Measurements from ENCODE around the gene MLN. TPM values are rescaled to one million over a fixed set of nuclear protein-coding genes. Genes with fewer than 3 reads are reported as not detected.

The MLN gene
- polyA plus RNA-seq, 1 of the 3 experiments (the other 2 are of a cell fraction): not detected

DNA sequence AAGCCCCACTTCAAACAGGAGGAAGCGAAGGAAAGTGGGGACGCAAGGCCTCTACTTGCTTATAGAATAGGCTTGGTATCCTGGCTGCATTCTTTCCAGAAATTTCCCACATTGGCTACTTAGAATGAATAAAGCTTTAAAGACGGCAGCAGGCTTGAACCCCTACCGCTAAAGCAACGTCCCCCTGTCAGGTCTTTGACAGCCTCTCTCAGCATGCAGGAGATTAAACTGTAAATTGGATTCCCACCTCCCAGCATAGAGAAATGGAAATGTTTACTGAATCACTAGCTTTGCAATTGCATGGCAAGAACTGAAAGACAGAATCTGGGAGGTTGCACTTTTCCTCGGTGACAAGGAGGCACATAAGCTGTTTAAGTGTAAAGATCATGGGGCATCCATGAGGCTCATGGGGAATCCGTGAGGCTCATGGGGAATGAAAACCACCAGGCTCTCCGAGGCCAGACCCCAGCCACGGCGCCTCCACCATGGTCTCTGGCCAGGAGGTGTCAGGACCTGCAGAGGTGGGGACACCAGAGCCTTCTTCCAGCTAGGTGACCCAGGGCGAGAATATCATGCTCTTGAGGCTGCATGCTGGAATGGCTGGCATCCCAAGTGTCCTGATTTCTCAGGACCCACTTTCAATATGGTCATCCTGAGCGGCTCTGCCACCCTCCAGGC, 25.2 kb downstream of the MLN start:
- H4K20me1 ChIP-seq (ENCODE audit: insufficient read depth): no peaks in the 10 kb centered on the region
- no peak overlapping the region for H3K4me2 ChIP-seq
- DNase-seq: no peak
- no peaks in the 10 kb centered on the region for H3K9me2 ChIP-seq
- TF ChIP-seq MXI1 (IDR thresholded peaks at IDR 0.05; ENCODE audit: low read depth, low read length) (no peak), RXRA (IDR thresholded peaks at IDR 0.05; ENCODE audit: borderline replicate concordance, low read depth) (no peak), SMC3 (IDR thresholded peaks at IDR 0.05; ENCODE audit: low read depth, low read length) (no peak), GATA2 (CRISPR knock-in tag; IDR thresholded peaks at IDR 0.05) (no peak), FOXJ3 (CRISPR knock-in tag; IDR thresholded peaks at IDR 0.05) (no peak), TEAD4 (IDR thresholded peaks at IDR 0.05; ENCODE audit: borderline replicate concordance, insufficient read depth) (no peak), NFIC (IDR thresholded peaks at IDR 0.05; ENCODE audit: borderline replicate concordance) (no peak), YY1 (IDR thresholded peaks at IDR 0.05; ENCODE audit: low read depth) (no peak), CHD2 (IDR thresholded peaks at IDR 0.05; ENCODE audit: low read length, partially characterized antibody) (no peak)
- TF ChIP-seq, protein P1, sequence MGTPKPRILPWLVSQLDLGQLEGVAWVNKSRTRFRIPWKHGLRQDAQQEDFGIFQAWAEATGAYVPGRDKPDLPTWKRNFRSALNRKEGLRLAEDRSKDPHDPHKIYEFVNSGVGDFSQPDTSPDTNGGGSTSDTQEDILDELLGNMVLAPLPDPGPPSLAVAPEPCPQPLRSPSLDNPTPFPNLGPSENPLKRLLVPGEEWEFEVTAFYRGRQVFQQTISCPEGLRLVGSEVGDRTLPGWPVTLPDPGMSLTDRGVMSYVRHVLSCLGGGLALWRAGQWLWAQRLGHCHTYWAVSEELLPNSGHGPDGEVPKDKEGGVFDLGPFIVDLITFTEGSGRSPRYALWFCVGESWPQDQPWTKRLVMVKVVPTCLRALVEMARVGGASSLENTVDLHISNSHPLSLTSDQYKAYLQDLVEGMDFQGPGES (IDR thresholded peaks at IDR 0.05; ENCODE audit: low read depth, low read length): no peak
- TF ChIP-seq, protein P2, sequence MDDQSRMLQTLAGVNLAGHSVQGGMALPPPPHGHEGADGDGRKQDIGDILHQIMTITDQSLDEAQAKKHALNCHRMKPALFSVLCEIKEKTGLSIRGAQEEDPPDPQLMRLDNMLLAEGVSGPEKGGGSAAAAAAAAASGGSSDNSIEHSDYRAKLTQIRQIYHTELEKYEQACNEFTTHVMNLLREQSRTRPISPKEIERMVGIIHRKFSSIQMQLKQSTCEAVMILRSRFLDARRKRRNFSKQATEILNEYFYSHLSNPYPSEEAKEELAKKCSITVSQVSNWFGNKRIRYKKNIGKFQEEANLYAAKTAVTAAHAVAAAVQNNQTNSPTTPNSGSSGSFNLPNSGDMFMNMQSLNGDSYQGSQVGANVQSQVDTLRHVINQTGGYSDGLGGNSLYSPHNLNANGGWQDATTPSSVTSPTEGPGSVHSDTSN (IDR thresholded peaks at IDR 0.05): no peak
- H3K27me3 ChIP-seq (ENCODE audit: insufficient read depth): no peaks in the 10 kb centered on the region
- peaks cover 17% of the 10 kb centered on the region; the same call in 1 of the 2 replicates for H3K79me2 ChIP-seq (ENCODE audit: insufficient read depth)
- H3F3A ChIP-seq (replicated peaks; ENCODE audit: insufficient read depth): peaks cover 21% of the 10 kb centered on the region
- H3K4me3 ChIP-seq (ENCODE audit: low read depth in 2 of 2, low read length in 1 of 2): no peak overlapping the region
- no peak overlapping the region for H3K9ac ChIP-seq
- CTCF ChIA-PET: interaction anchor here (0.6 to 5.7 kb wide), 9 partner anchors 9 to 376 kb away, joined by 3 to 63 read pairs (median 7); partner anchors contain the start of gene UQCC2
- WGBS (ENCODE audit: low lambda C conversion rate): 80% methylated on average over 8 of the region's 12 CpGs
- H3K9me3 ChIP-seq: no peaks in the 10 kb centered on the region
- no peak overlapping the region for H3K27ac ChIP-seq (ENCODE audit: low read depth in 2 of 2, low read length in 1 of 2)
- H2AFZ ChIP-seq (ENCODE audit: low read depth): no peak overlapping the region
- peaks cover 13 to 25% of the 10 kb centered on the region in 2 experiments for H3K4me1 ChIP-seq (ENCODE audit: control insufficient read depth in 1 of 2, insufficient read depth in 2 of 2, low read depth in 1 of 2, low read length in 1 of 2)
- POLR2A ChIA-PET: interaction anchor here (0.6 to 2.0 kb wide), 2 partner anchors 9 to 16 kb away, joined by 3 to 7 read pairs; no protein-coding TSS in a partner anchor
- peaks cover 68 to 85% of the 10 kb centered on the region in 2 experiments for H3K36me3 ChIP-seq (replicated peaks in 1 of 2; ENCODE audit: control insufficient read depth in 1 of 2, insufficient read depth in 2 of 2, low read length in 1 of 2)

DNA sequence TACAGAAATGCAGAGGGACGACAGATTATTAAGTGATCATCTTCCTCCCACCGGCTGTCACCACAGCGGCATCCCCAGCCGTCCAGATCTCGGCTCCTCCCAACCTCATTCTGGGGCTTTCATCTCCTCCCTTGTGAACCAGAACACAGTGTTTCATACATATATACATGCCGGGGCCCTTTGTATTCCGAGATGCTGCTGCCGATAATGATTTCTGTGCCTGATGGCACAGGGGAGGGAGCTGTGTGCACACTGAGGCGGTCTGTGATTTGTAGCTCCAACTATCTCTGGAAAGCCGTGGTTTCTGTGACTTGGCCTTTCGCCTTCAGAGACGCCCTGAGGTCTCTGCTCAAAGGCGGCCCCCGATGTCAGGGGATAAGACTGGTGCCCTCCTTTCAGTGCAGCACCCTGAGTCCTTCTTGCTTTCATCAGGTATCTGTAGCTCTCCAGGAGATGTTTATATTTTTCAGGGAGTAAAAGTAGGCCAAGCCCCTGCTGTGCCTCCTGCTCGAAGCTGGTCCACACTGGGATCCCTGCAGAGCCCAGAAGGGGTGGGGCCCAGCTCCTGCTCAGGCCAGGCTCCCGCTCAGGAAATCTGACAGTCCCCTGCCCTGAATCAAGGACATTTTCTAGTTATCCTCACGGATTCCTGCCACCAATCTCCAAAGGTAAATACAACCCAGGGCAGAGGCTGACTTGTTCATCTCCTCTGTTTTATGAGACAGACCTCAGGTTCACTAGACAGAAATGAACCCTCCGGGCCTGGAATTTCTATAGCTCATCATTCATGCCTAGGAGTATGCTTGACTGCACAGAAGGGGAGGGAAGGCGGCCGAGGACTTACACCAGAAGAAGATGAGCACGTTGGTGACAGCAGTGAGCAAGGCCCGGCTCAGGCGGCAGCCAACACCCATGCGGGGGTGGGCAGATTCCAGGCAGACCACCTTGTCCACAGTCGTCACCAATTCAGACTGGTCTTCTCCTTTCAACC, 26.1 kb downstream of the MLN start:
- Histone ChIP-seq H4K20me1 (ENCODE audit: insufficient read depth) (no peaks in the 10 kb centered on the region), H3K4me2 (no peak overlapping the region), H3K4me3 (ENCODE audit: low read depth in 2 of 2, low read length in 1 of 2) (no peak overlapping the region), H3K9me3 (no peaks in the 10 kb centered on the region), H3F3A (replicated peaks; ENCODE audit: insufficient read depth) (peaks cover 29% of the 10 kb centered on the region), H3K27me3 (ENCODE audit: insufficient read depth) (no peaks in the 10 kb centered on the region), H3K9me2 (no peaks in the 10 kb centered on the region), H3K27ac (ENCODE audit: low read depth in 2 of 2, low read length in 1 of 2) (no peak overlapping the region; a peak in 1 of 4 replicates), H3K4me1 (ENCODE audit: control insufficient read depth in 1 of 2, insufficient read depth in 2 of 2, low read depth in 1 of 2, low read length in 1 of 2) (peaks cover 22 to 25% of the 10 kb centered on the region in 2 experiments), H2AFZ (ENCODE audit: low read depth) (no peak overlapping the region), H3K9ac (no peak overlapping the region), H3K79me2 (ENCODE audit: insufficient read depth) (peaks cover 8% of the 10 kb centered on the region; the same call in 1 of the 2 replicates), H3K36me3 (replicated peaks in 1 of 2; ENCODE audit: control insufficient read depth in 1 of 2, insufficient read depth in 2 of 2, low read length in 1 of 2) (peaks cover 68 to 80% of the 10 kb centered on the region in 2 experiments)
- TF ChIP-seq, protein P3, sequence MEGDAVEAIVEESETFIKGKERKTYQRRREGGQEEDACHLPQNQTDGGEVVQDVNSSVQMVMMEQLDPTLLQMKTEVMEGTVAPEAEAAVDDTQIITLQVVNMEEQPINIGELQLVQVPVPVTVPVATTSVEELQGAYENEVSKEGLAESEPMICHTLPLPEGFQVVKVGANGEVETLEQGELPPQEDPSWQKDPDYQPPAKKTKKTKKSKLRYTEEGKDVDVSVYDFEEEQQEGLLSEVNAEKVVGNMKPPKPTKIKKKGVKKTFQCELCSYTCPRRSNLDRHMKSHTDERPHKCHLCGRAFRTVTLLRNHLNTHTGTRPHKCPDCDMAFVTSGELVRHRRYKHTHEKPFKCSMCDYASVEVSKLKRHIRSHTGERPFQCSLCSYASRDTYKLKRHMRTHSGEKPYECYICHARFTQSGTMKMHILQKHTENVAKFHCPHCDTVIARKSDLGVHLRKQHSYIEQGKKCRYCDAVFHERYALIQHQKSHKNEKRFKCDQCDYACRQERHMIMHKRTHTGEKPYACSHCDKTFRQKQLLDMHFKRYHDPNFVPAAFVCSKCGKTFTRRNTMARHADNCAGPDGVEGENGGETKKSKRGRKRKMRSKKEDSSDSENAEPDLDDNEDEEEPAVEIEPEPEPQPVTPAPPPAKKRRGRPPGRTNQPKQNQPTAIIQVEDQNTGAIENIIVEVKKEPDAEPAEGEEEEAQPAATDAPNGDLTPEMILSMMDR (IDR thresholded peaks at IDR 0.05): no peak
- ChIA-PET CTCF (interaction anchor here (0.6 to 5.7 kb wide), 9 partner anchors 9 to 377 kb away, joined by 3 to 63 read pairs (median 7); partner anchors contain the start of gene UQCC2), POLR2A (interaction anchor here (0.6 to 2.0 kb wide), 2 partner anchors 10 to 17 kb away, joined by 3 to 7 read pairs; no protein-coding TSS in a partner anchor)
- DNase-seq: no peak
- 97% methylated on average over 12 of the region's 25 CpGs for WGBS (ENCODE audit: low lambda C conversion rate)

All from SK-N-SH (cell line).